AG09309 (cell line): ENCODE data around the gene SUPT16H.

Experiments used
- DNase-seq: peaks from one replicate; pipeline ENCODE4 v3.0.0-alpha.2; 2010; ENCODE audit warnings: low read depth
- H3K4me3 ChIP-seq: 2 replicates; pipeline ENCODE4 v1.5.1; 2011; ENCODE audit warnings: mild to moderate bottlenecking, low read depth, low read length, moderate library complexity; ENCODE audit not compliant: control insufficient read depth
- CTCF ChIP-seq: IDR thresholded peaks from 2 replicates; pipeline ENCODE4 v1.5.1; 2011; ENCODE audit warnings: mild to moderate bottlenecking, low read depth, low read length, inconsistent platforms; ENCODE audit not compliant: insufficient read depth, control insufficient read depth; ENCODE audit errors: missing control alignments

The SUPT16H gene

DNA sequence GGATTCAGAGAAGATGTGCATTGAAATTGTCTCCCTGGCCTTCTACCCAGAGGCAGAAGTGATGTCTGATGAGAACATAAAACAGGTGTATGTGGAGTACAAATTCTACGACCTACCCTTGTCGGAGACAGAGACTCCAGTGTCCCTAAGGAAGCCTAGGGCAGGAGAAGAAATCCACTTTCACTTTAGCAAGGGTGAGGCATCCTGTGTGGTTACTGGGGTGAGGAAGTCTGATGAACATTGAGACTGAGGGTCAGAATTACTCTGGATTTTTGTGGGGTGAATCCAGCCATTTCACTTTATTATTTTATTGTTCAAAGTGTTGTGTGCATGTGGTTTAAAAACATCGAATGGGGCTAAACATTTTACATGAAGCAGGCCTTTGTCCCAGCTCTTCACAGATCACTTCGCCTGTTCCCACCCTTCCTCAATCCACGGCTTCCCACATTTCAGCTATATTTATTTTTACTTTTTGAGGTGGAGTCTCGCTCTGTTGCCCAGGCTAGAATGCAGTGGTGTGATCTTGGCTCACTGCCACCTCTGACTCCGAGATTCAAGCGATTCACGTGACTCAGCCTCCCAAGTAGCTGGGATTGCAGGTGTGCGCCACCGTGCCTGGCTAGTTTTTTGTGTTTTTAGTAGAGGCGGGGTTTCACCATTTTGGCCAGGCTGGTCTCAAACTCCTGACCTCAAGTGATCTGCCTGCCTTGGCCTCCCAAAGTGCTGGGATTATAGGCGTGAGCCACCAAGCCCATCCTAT lies 40.6 kb downstream of the SUPT16H start:
- H3K4me3 ChIP-seq: no peak overlapping the region

DNA sequence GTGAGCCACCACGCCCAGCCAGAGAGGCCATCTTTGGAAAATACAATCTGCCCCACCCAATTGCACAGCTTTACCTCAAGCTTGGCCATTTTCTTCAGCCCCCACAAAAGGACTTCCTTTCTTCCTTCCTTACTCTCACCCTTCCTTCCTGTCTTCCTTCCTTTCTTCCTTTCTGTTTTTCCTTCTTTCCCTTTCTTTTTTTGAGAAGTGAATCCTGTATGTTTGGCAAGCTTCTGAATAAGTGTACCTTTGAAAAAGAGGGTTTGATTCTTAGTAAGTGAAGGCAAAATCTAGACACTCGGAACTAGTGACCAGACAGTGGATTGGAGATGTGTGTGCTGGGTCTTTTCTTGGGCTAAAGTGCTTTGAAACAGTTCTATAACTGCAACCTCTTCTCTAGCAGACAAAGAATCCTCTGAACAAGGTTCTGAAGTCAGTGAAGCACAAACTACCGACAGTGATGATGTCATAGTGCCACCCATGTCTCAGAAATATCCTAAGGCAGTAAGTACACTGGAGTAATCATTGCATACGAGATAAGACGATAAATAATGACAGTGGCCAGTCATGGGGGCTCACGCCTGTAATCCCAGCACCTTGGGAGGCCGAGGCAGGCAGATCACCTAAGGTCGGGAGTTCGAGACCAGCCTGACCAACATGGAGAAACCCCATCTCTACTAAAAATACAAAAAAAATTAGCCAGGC lies 49.5 kb downstream of the SUPT16H start:
- no peak overlapping the region for H3K4me3 ChIP-seq
- DNase-seq: no peak
- TF ChIP-seq CTCF: no peak

More for the DNA sequence above, 40.6 kb downstream of the SUPT16H start:
- TF ChIP-seq CTCF: no peak
- DNase-seq: no peak

- no peak overlapping the region for H3K4me3 ChIP-seq
- no peak for DNase-seq
- no peak for TF ChIP-seq CTCF
These were observed 50.9 kb downstream of the SUPT16H start for GRCh38 chr14:21332950-21333349.

GRCh38 chr14:21326972-21327371 lies 56.8 kb downstream of the SUPT16H start:
- TF ChIP-seq CTCF: no peak

GRCh38 chr14:21322716-21323115 lies 61.1 kb downstream of the SUPT16H start:
- no peak for TF ChIP-seq CTCF
- no peak overlapping the region for H3K4me3 ChIP-seq
- no peak for DNase-seq

More at GRCh38 chr14:21326972-21327371, 56.8 kb downstream of the SUPT16H start:
- H3K4me3 ChIP-seq: no peak overlapping the region
- DNase-seq: no peak

DNA sequence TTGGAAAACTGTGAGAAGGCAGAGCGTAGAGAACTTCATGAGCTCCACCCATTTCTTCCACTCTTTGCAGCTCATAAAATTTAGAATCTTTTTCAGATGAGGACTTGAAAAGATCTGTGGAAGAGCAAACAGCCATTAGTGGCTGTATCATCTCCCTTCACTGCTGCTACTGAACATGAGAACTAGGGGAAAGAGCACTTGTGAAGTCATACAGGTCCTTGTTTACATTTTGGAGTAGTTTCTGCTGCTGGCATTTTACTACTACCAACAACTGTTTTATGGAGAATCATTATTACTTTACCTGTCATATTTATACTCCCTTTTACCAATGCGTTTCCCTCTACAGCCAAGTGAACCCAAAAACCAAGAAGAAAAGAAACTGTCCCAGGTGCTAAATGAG lies 62.9 kb downstream of the SUPT16H start:
- DNase-seq: no peak
- H3K4me3 ChIP-seq: no peak overlapping the region
- TF ChIP-seq CTCF: no peak
